Measurements from ENCODE around the gene ADAMTS12.

The ADAMTS12 gene

GRCh38 chr5:33743099-33743498, 148.7 kb downstream of the ADAMTS12 start:
- no peaks in the 10 kb centered on the region for H3K4me1 ChIP-seq
- no peak for DNase-seq
- no peak overlapping the region for H3K4me3 ChIP-seq
- no peak for TF ChIP-seq CTCF (IDR thresholded peaks at IDR 0.05)
- H3K27me3 ChIP-seq: no peaks in the 10 kb centered on the region
- intact Hi-C loops (cut with DNase I; ENCODE audit: low total_unique reads): no loop called here
- H3K9me3 ChIP-seq: no peaks in the 10 kb centered on the region
- H3K36me3 ChIP-seq: no peaks in the 10 kb centered on the region
- H3K27ac ChIP-seq: no peak overlapping the region

- no peaks in the 10 kb centered on the region for H3K36me3 ChIP-seq
- TF ChIP-seq CTCF (IDR thresholded peaks at IDR 0.05): no peak
- H3K4me3 ChIP-seq: no peak overlapping the region
- H3K9me3 ChIP-seq: no peaks in the 10 kb centered on the region
- intact Hi-C loops (cut with DNase I; ENCODE audit: low total_unique reads): no loop called here
- no peaks in the 10 kb centered on the region for H3K4me1 ChIP-seq
- no peaks in the 10 kb centered on the region for H3K27me3 ChIP-seq
- no peak overlapping the region for H3K27ac ChIP-seq
- DNase-seq: no peak
Observed at GRCh38 chr5:33742181-33742580, 149.6 kb downstream of the ADAMTS12 start.

GRCh38 chr5:33738967-33739366, 152.8 kb downstream of the ADAMTS12 start:
- intact Hi-C loops (cut with DNase I; ENCODE audit: low total_unique reads): no loop called here
- no peak overlapping the region for H3K27ac ChIP-seq

GRCh38 chr5:33738097-33738496, 153.7 kb downstream of the ADAMTS12 start:
- intact Hi-C loops (cut with DNase I; ENCODE audit: low total_unique reads): no loop called here
- H3K27me3 ChIP-seq: no peaks in the 10 kb centered on the region
- no peak for TF ChIP-seq CTCF (IDR thresholded peaks at IDR 0.05)
- H3K9me3 ChIP-seq: no peaks in the 10 kb centered on the region
- DNase-seq: no peak
- no peaks in the 10 kb centered on the region for H3K4me1 ChIP-seq
- no peaks in the 10 kb centered on the region for H3K36me3 ChIP-seq
- H3K27ac ChIP-seq: no peak overlapping the region
- H3K4me3 ChIP-seq: no peak overlapping the region

More at GRCh38 chr5:33738967-33739366, 152.8 kb downstream of the ADAMTS12 start:
- H3K9me3 ChIP-seq: no peaks in the 10 kb centered on the region
- H3K27me3 ChIP-seq: no peaks in the 10 kb centered on the region
- DNase-seq: no peak
- H3K4me3 ChIP-seq: no peak overlapping the region
- no peak for TF ChIP-seq CTCF (IDR thresholded peaks at IDR 0.05)
- no peaks in the 10 kb centered on the region for H3K4me1 ChIP-seq
- no peaks in the 10 kb centered on the region for H3K36me3 ChIP-seq

GRCh38 chr5:33737697-33738096, 154.1 kb downstream of the ADAMTS12 start:
- Histone ChIP-seq H3K9me3 (no peaks in the 10 kb centered on the region), H3K4me3 (no peak overlapping the region), H3K27ac (no peak overlapping the region), H3K36me3 (no peaks in the 10 kb centered on the region), H3K27me3 (no peaks in the 10 kb centered on the region), H3K4me1 (no peaks in the 10 kb centered on the region)
- no peak for TF ChIP-seq CTCF (IDR thresholded peaks at IDR 0.05)
- DNase-seq: no peak
- intact Hi-C loops (cut with DNase I; ENCODE audit: low total_unique reads): no loop called here

GRCh38 chr5:33737284-33737683, 154.5 kb downstream of the ADAMTS12 start:
- Histone ChIP-seq H3K4me3 (no peak overlapping the region), H3K36me3 (no peaks in the 10 kb centered on the region), H3K9me3 (no peaks in the 10 kb centered on the region), H3K27ac (no peak overlapping the region), H3K4me1 (no peaks in the 10 kb centered on the region), H3K27me3 (no peaks in the 10 kb centered on the region)
- intact Hi-C loops (cut with DNase I; ENCODE audit: low total_unique reads): no loop called here
- DNase-seq: no peak
- no peak for TF ChIP-seq CTCF (IDR thresholded peaks at IDR 0.05)

Measured in tibial artery (tissue), 4 donors.